MM.1S (cell line): Measurements from ENCODE around the gene BCL2L11.

Source experiments
- DNase-seq: peaks from one replicate; pipeline ENCODE4 v3.0.0-alpha.2; 2015
- H2AFZ ChIP-seq: fragments of 300-600 bp; sonication (generic); 2 replicates; pipeline ENCODE4 v1.6.0; 2016; ENCODE audit warnings: antibody characterized with exemption, low read length
- H3F3A ChIP-seq: fragments of 300-600 bp; sonication (generic); 2 replicates; pipeline ENCODE4 v1.6.1; 2016; ENCODE audit warnings: mild to moderate bottlenecking, antibody characterized with exemption, low read length, moderate library complexity, mixed read lengths; ENCODE audit not compliant: insufficient read depth
- H3K27ac ChIP-seq: fragments of 300-600 bp; sonication (generic); 2 replicates; pipeline ENCODE4 v1.5.1; 2016; ENCODE audit warnings: mild to moderate bottlenecking, low read length
- H3K27me3 ChIP-seq: fragments of 300-600 bp; sonication (generic); replicated peaks from 2 replicates; pipeline ENCODE4 v1.6.0; 2016; ENCODE audit warnings: low read length; ENCODE audit not compliant: insufficient read depth
- H3K36me3 ChIP-seq: fragments of 300-600 bp; sonication (generic); replicated peaks from 2 replicates; pipeline ENCODE4 v1.6.1; 2016; ENCODE audit warnings: mild to moderate bottlenecking, low read length, mixed read lengths; ENCODE audit not compliant: insufficient read depth
- H3K4me1 ChIP-seq: fragments of 300-600 bp; sonication (generic); 2 replicates; pipeline ENCODE4 v1.6.1; 2016; ENCODE audit warnings: low read length, mixed read lengths
- H3K4me2 ChIP-seq: fragments of 300-600 bp; sonication (generic); 2 replicates; pipeline ENCODE4 v1.6.0; 2016; ENCODE audit warnings: low read depth, low read length
- H3K4me3 ChIP-seq: fragments of 300-600 bp; sonication (generic); 2 replicates; pipeline ENCODE4 v1.5.1; 2016; ENCODE audit warnings: low read length, mixed read lengths
- H3K79me2 ChIP-seq: fragments of 300-600 bp; sonication (generic); 2 replicates; pipeline ENCODE4 v1.6.1; 2016; ENCODE audit warnings: mixed run types, low read length, mixed read lengths
- H3K9ac ChIP-seq: fragments of 300-600 bp; sonication (generic); 2 replicates; pipeline ENCODE4 v1.6.1; 2016; ENCODE audit warnings: low read length, mixed read lengths
- H3K9me2 ChIP-seq: fragments of 300-600 bp; sonication (generic); replicated peaks from 2 replicates; pipeline ENCODE4 v1.6.1; 2016; ENCODE audit warnings: mild to moderate bottlenecking, low read length, mixed read lengths; ENCODE audit not compliant: insufficient read depth
- H3K9me3 ChIP-seq: fragments of 300-600 bp; sonication (generic); replicated peaks from 2 replicates; pipeline ENCODE4 v1.6.1; 2016; ENCODE audit warnings: mild to moderate bottlenecking, low read length, mixed read lengths; ENCODE audit not compliant: insufficient read depth
- H4K20me1 ChIP-seq: fragments of 300-600 bp; sonication (generic); 2 replicates; pipeline ENCODE4 v1.6.1; 2016; ENCODE audit warnings: mild to moderate bottlenecking, low read length, moderate library complexity, mixed read lengths; ENCODE audit not compliant: insufficient read depth
- CTCF ChIP-seq: fragments of 300-600 bp; sonication (generic); IDR thresholded peaks from 2 replicates; pipeline ENCODE4 v1.5.1; 2016; ENCODE audit warnings: antibody characterized with exemption, low read length, mixed read lengths
- EZH2 ChIP-seq: fragments of 300-600 bp; sonication (generic); optimal IDR thresholded peaks from 2 replicates; pipeline ENCODE3; 2017; ENCODE audit warnings: low read depth, mild to moderate bottlenecking, antibody characterized with exemption, low read length, mixed read lengths
- EZH2phosphoT487 ChIP-seq: fragments of 300-600 bp; sonication (generic); IDR thresholded peaks from 2 replicates; pipeline ENCODE4 v1.6.1; 2018; ENCODE audit warnings: antibody characterized with exemption, low read length

Gene BCL2L11

GRCh38 chr2:111157071-111157661 is 36.5 kb downstream of the BCL2L11 start:
- H2AFZ ChIP-seq = no peak overlapping the region
- H3K4me1 ChIP-seq = peaks cover 45% of the 10 kb centered on the region
- peak; percentile 77 for DNase-seq
- H3K4me3 ChIP-seq = no peak overlapping the region; the same call in 1 of the 2 replicates
- H3K9ac ChIP-seq = peak overlapping the region; percentile 65
- no peaks in the 10 kb centered on the region for H3K9me3 ChIP-seq
- peak overlapping the region; percentile 35 for H3K4me2 ChIP-seq
- H3K9me2 ChIP-seq = no peaks in the 10 kb centered on the region
- peaks cover 43% of the 10 kb centered on the region for H3F3A ChIP-seq
- H4K20me1 ChIP-seq = peaks cover 72% of the 10 kb centered on the region
- H3K27me3 ChIP-seq = no peaks in the 10 kb centered on the region
- peaks cover 19% of the 10 kb centered on the region for H3K36me3 ChIP-seq
- H3K27ac ChIP-seq = peak overlapping the region; percentile 93
- peaks cover 92% of the 10 kb centered on the region for H3K79me2 ChIP-seq
- TF ChIP-seq CTCF (no peak), EZH2phosphoT487 (no peak), EZH2 (no peak)

GRCh38 chr2:111157798-111158197 is 37.1 kb downstream of the BCL2L11 start:
- peak overlapping the region; percentile 48 for H3K4me2 ChIP-seq
- H3K9ac ChIP-seq = peak overlapping the region; percentile 65
- peaks cover 73% of the 10 kb centered on the region for H4K20me1 ChIP-seq

DNA sequence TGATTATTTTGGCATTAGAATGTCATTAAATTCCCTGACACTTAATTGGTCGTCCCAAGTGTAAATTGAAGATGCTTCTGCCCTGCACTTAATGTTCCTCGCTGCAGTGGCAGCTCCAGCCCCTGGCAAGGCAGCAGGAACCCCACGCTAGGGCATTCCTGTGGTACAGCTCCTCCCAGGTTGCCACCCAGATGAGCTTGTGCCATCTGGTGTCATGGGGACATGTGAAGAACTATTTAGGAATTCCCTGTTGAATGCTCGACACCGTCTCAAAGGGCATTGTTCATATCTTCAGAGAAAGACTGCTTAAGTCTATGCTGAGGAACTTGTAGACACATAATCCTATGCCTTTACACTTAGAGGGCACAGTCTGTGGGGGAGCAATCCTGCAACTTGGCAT is 38.9 kb downstream of the BCL2L11 start:
- peaks cover 20% of the 10 kb centered on the region; the same call in 1 of the 2 replicates for H3K36me3 ChIP-seq
- H3K4me1 ChIP-seq = peaks cover 34% of the 10 kb centered on the region
- H3K9ac ChIP-seq = no peak overlapping the region
- H3K27ac ChIP-seq = no peak overlapping the region
- H4K20me1 ChIP-seq = peaks cover 77% of the 10 kb centered on the region
- peaks cover 35% of the 10 kb centered on the region for H3F3A ChIP-seq
- no peaks in the 10 kb centered on the region for H3K9me3 ChIP-seq
- DNase-seq = no peak
- TF ChIP-seq EZH2 (no peak), EZH2phosphoT487 (no peak), CTCF (no peak)
- H3K79me2 ChIP-seq = peaks cover 89% of the 10 kb centered on the region
- H2AFZ ChIP-seq = no peak overlapping the region
- H3K4me3 ChIP-seq = no peak overlapping the region
- H3K27me3 ChIP-seq = no peaks in the 10 kb centered on the region
- no peaks in the 10 kb centered on the region for H3K9me2 ChIP-seq
- no peak overlapping the region for H3K4me2 ChIP-seq

More at GRCh38 chr2:111157798-111158197, 37.1 kb downstream of the BCL2L11 start:
- TF ChIP-seq CTCF = peak; percentile 28
- no peak for TF ChIP-seq EZH2phosphoT487
- H3K9me3 ChIP-seq = no peaks in the 10 kb centered on the region
- H3K9me2 ChIP-seq = no peaks in the 10 kb centered on the region
- no peaks in the 10 kb centered on the region for H3K27me3 ChIP-seq
- DNase-seq = peak; percentile 86
- H3K27ac ChIP-seq = peak overlapping the region; percentile 93
- peaks cover 45% of the 10 kb centered on the region for H3K4me1 ChIP-seq
- H3K79me2 ChIP-seq = peaks cover 92% of the 10 kb centered on the region
- H3K4me3 ChIP-seq = no peak overlapping the region; the same call in 1 of the 2 replicates
- peaks cover 43% of the 10 kb centered on the region for H3F3A ChIP-seq
- H3K36me3 ChIP-seq = peaks cover 19% of the 10 kb centered on the region; the same call in 1 of the 2 replicates
- H2AFZ ChIP-seq = no peak overlapping the region
